ENCODE data around the gene TNFAIP2. TPM values are rescaled to one million over a fixed set of nuclear protein-coding genes. Genes with fewer than 3 reads are reported as not detected.
"Not testable (repeated sequence)": the region's sequence is repeated elsewhere in the genome, so short reads cannot be mapped to it uniquely, and the experiment has no call there.

Gene TNFAIP2
- total RNA-seq, 1 experiment from 2014 or later, result 397 TPM

GRCh38 chr14:103104654-103105452 lies 18.4 kb upstream of the TNFAIP2 start:
- no peak for DNase-seq (ENCODE audit: extremely low read depth, low read depth)

- DNase-seq (ENCODE audit: extremely low read depth, low read depth), result no peak
Measured at GRCh38 chr14:103105580-103106150, 17.6 kb upstream of the TNFAIP2 start.

GRCh38 chr14:103107455-103107854 lies 15.8 kb upstream of the TNFAIP2 start:
- no peak for DNase-seq (ENCODE audit: extremely low read depth, low read depth)

- DNase-seq (ENCODE audit: extremely low read depth, low read depth), result no peak
Measured at GRCh38 chr14:103107941-103108748, 15.1 kb upstream of the TNFAIP2 start.

- no peak for DNase-seq (ENCODE audit: extremely low read depth, low read depth)
Measured at GRCh38 chr14:103108749-103109207, 14.5 kb upstream of the TNFAIP2 start.

GRCh38 chr14:103109535-103110441 lies 13.5 kb upstream of the TNFAIP2 start:
- peak; percentile 83 for DNase-seq (ENCODE audit: extremely low read depth, low read depth)

- DNase-seq (ENCODE audit: extremely low read depth, low read depth), result no peak
Measured at GRCh38 chr14:103110681-103111231, 12.5 kb upstream of the TNFAIP2 start.

- DNase-seq (ENCODE audit: extremely low read depth, low read depth), result no peak
Measured at GRCh38 chr14:103111232-103111868, 11.9 kb upstream of the TNFAIP2 start.

- DNase-seq (ENCODE audit: extremely low read depth, low read depth), result no peak
Measured at GRCh38 chr14:103112400-103113243, 10.6 kb upstream of the TNFAIP2 start.

- no peak for DNase-seq (ENCODE audit: extremely low read depth, low read depth)
Measured at GRCh38 chr14:103113303-103113702, 10.0 kb upstream of the TNFAIP2 start.

- DNase-seq (ENCODE audit: extremely low read depth, low read depth), result no peak
Measured at GRCh38 chr14:103113774-103114173, 9.5 kb upstream of the TNFAIP2 start.

GRCh38 chr14:103115086-103115679 lies 8.1 kb upstream of the TNFAIP2 start:
- DNase-seq (ENCODE audit: extremely low read depth, low read depth), result not testable (repeated sequence)

- no peak for DNase-seq (ENCODE audit: extremely low read depth, low read depth)
Measured at GRCh38 chr14:103115845-103116572, 7.3 kb upstream of the TNFAIP2 start.

- DNase-seq (ENCODE audit: extremely low read depth, low read depth), result no peak
Measured at GRCh38 chr14:103116636-103117035, 6.6 kb upstream of the TNFAIP2 start.

GRCh38 chr14:103117499-103117898 lies 5.8 kb upstream of the TNFAIP2 start:
- not testable (repeated sequence) for DNase-seq (ENCODE audit: extremely low read depth, low read depth)

GRCh38 chr14:103118018-103118662 lies 5.1 kb upstream of the TNFAIP2 start:
- no peak for DNase-seq (ENCODE audit: extremely low read depth, low read depth)
